ENCODE results near the gene SOX13.
"Not testable (repeated sequence)": the region's sequence is repeated elsewhere in the genome, so short reads cannot be mapped to it uniquely, and the experiment has no call there.

Gene SOX13

GRCh38 chr1:204087181-204087892 is 14.4 kb downstream of the SOX13 start:
- H3K36me3 Mint-ChIP-seq, result no peaks in the 10 kb centered on the region
- H3K4me3 Mint-ChIP-seq, result no peak overlapping the region
- H3K27me3 Mint-ChIP-seq, result peaks cover 8 to 16% of the 10 kb centered on the region in 2 donors
- no peaks in the 10 kb centered on the region for H3K4me1 Mint-ChIP-seq
- no peaks in the 10 kb centered on the region for H3K9me3 Mint-ChIP-seq
- H3K27ac Mint-ChIP-seq, result no peak overlapping the region
- DNase-seq (no peak), ATAC-seq (replicated peaks) (no peak)

- Mint-ChIP-seq H3K4me1 (no peaks in the 10 kb centered on the region), H3K27me3 (peaks cover 13% of the 10 kb centered on the region in 2 donors), H3K27ac (no peak overlapping the region), H3K36me3 (no peaks in the 10 kb centered on the region), H3K4me3 (no peak overlapping the region), H3K9me3 (no peaks in the 10 kb centered on the region)
- DNase-seq (no peak), ATAC-seq (replicated peaks) (no peak)
Measured at GRCh38 chr1:204087893-204088528, 15.1 kb downstream of the SOX13 start.

- Mint-ChIP-seq H3K36me3 (no peaks in the 10 kb centered on the region), H3K4me1 (no peaks in the 10 kb centered on the region), H3K4me3 (no peak overlapping the region), H3K27ac (no peak overlapping the region), H3K27me3 (peaks cover 13% of the 10 kb centered on the region in 2 donors), H3K9me3 (no peaks in the 10 kb centered on the region)
- ATAC-seq (replicated peaks) (no peak), DNase-seq (no peak)
Measured at GRCh38 chr1:204088596-204088995, 15.7 kb downstream of the SOX13 start.

GRCh38 chr1:204089044-204089751 is 16.3 kb downstream of the SOX13 start:
- no peaks in the 10 kb centered on the region for H3K4me1 Mint-ChIP-seq

GRCh38 chr1:204090132-204090531 is 17.2 kb downstream of the SOX13 start:
- H3K27ac Mint-ChIP-seq; H3K4me1 Mint-ChIP-seq; H3K9me3 Mint-ChIP-seq; H3K36me3 Mint-ChIP-seq; DNase-seq; H3K4me3 Mint-ChIP-seq; ATAC-seq (replicated peaks): not testable (repeated sequence)
- peaks cover 13 to 20% of the 10 kb centered on the region in 2 donors for H3K27me3 Mint-ChIP-seq

More at GRCh38 chr1:204089044-204089751, 16.3 kb downstream of the SOX13 start:
- Mint-ChIP-seq H3K4me3 (no peak overlapping the region), H3K9me3 (no peaks in the 10 kb centered on the region), H3K36me3 (no peaks in the 10 kb centered on the region), H3K27me3 (peaks cover 11 to 13% of the 10 kb centered on the region in 2 donors), H3K27ac (no peak overlapping the region)
- ATAC-seq (replicated peaks) (no peak), DNase-seq (no peak)

GRCh38 chr1:204091066-204091465 is 18.2 kb downstream of the SOX13 start:
- H3K4me1 Mint-ChIP-seq, result peaks cover 0 to 1% of the 10 kb centered on the region in 2 donors
- DNase-seq, result no peak
- H3K36me3 Mint-ChIP-seq, result no peaks in the 10 kb centered on the region
- no peaks in the 10 kb centered on the region for H3K9me3 Mint-ChIP-seq
- no peak overlapping the region for H3K4me3 Mint-ChIP-seq
- no peak overlapping the region for H3K27ac Mint-ChIP-seq
- H3K27me3 Mint-ChIP-seq, result peaks cover 18 to 28% of the 10 kb centered on the region in 2 donors
- ATAC-seq (replicated peaks), result no peak

GRCh38 chr1:204091787-204092312 is 18.9 kb downstream of the SOX13 start:
- no peaks in the 10 kb centered on the region for H3K9me3 Mint-ChIP-seq
- H3K4me1 Mint-ChIP-seq, result peaks cover 0 to 1% of the 10 kb centered on the region in 2 donors
- H3K27ac Mint-ChIP-seq, result no peak overlapping the region
- H3K36me3 Mint-ChIP-seq, result no peaks in the 10 kb centered on the region
- ATAC-seq (replicated peaks) (no peak), DNase-seq (no peak)
- peaks cover 21 to 29% of the 10 kb centered on the region in 2 donors for H3K27me3 Mint-ChIP-seq
- no peak overlapping the region for H3K4me3 Mint-ChIP-seq

- Mint-ChIP-seq H3K9me3 (no peaks in the 10 kb centered on the region), H3K27ac (no peak overlapping the region), H3K4me1 (peaks cover 0 to 3% of the 10 kb centered on the region in 2 donors), H3K4me3 (no peak overlapping the region), H3K36me3 (no peaks in the 10 kb centered on the region), H3K27me3 (peaks cover 23 to 29% of the 10 kb centered on the region in 2 donors)
- DNase-seq (no peak), ATAC-seq (replicated peaks) (no peak)
Measured at GRCh38 chr1:204092632-204093420, 19.9 kb downstream of the SOX13 start.

- no peaks in the 10 kb centered on the region for H3K9me3 Mint-ChIP-seq
- ATAC-seq (replicated peaks), result no peak
- H3K4me1 Mint-ChIP-seq, result peaks cover 0 to 3% of the 10 kb centered on the region in 2 donors
- H3K27ac Mint-ChIP-seq, result no peak overlapping the region
- DNase-seq, result no peak
- no peak overlapping the region for H3K4me3 Mint-ChIP-seq
- peaks cover 23 to 29% of the 10 kb centered on the region in 2 donors for H3K27me3 Mint-ChIP-seq
- no peaks in the 10 kb centered on the region for H3K36me3 Mint-ChIP-seq
Measured at GRCh38 chr1:204093421-204093717, 20.5 kb downstream of the SOX13 start.

GRCh38 chr1:204093781-204094180 is 20.9 kb downstream of the SOX13 start:
- Mint-ChIP-seq H3K4me1 (peaks cover 0 to 3% of the 10 kb centered on the region in 2 donors), H3K4me3 (no peak overlapping the region)

GRCh38 chr1:204094313-204094729 is 21.4 kb downstream of the SOX13 start:
- no peaks in the 10 kb centered on the region for H3K9me3 Mint-ChIP-seq
- H3K27me3 Mint-ChIP-seq, result peaks cover 23 to 29% of the 10 kb centered on the region in 2 donors

More at GRCh38 chr1:204093781-204094180, 20.9 kb downstream of the SOX13 start:
- peaks cover 23 to 29% of the 10 kb centered on the region in 2 donors for H3K27me3 Mint-ChIP-seq
- no peak overlapping the region for H3K27ac Mint-ChIP-seq
- no peaks in the 10 kb centered on the region for H3K36me3 Mint-ChIP-seq
- DNase-seq (no peak), ATAC-seq (replicated peaks) (no peak)
- H3K9me3 Mint-ChIP-seq, result no peaks in the 10 kb centered on the region

GRCh38 chr1:204094856-204095634 is 22.1 kb downstream of the SOX13 start:
- no peaks in the 10 kb centered on the region for H3K36me3 Mint-ChIP-seq
- peaks cover 23 to 30% of the 10 kb centered on the region in 2 donors for H3K27me3 Mint-ChIP-seq
- DNase-seq, result no peak
- no peak for ATAC-seq (replicated peaks)
- H3K27ac Mint-ChIP-seq, result no peak overlapping the region
- peaks cover 0 to 3% of the 10 kb centered on the region in 2 donors for H3K4me1 Mint-ChIP-seq
- no peaks in the 10 kb centered on the region for H3K9me3 Mint-ChIP-seq
- H3K4me3 Mint-ChIP-seq, result no peak overlapping the region

More at GRCh38 chr1:204094313-204094729, 21.4 kb downstream of the SOX13 start:
- no peaks in the 10 kb centered on the region for H3K36me3 Mint-ChIP-seq
- peaks cover 0 to 3% of the 10 kb centered on the region in 2 donors for H3K4me1 Mint-ChIP-seq
- ATAC-seq (replicated peaks), result no peak
- H3K4me3 Mint-ChIP-seq, result no peak overlapping the region
- H3K27ac Mint-ChIP-seq, result no peak overlapping the region
- no peak for DNase-seq

GRCh38 chr1:204096931-204097330 is 24.0 kb downstream of the SOX13 start:
- no peak overlapping the region for H3K4me3 Mint-ChIP-seq
- peaks cover under 1 to 3% of the 10 kb centered on the region in 2 donors for H3K4me1 Mint-ChIP-seq
- no peaks in the 10 kb centered on the region for H3K9me3 Mint-ChIP-seq
- H3K36me3 Mint-ChIP-seq, result no peaks in the 10 kb centered on the region
- no peak overlapping the region for H3K27ac Mint-ChIP-seq
- ATAC-seq (replicated peaks), result no peak
- no peak for DNase-seq
- H3K27me3 Mint-ChIP-seq, result peaks cover 22 to 29% of the 10 kb centered on the region in 2 donors
